Measurements from ENCODE around the gene COX7C.
"Not testable (repeated sequence)": the region's sequence is repeated elsewhere in the genome, so short reads cannot be mapped to it uniquely, and the experiment has no call there.

COX7C gene

GRCh38 chr5:86625148-86625547 is 7.4 kb downstream of the COX7C start:
- Histone ChIP-seq H3K9ac (ENCODE audit: low read length) (no peak overlapping the region), H3K4me1 (ENCODE audit: control insufficient read depth, insufficient read depth, low read length) (no peaks in the 10 kb centered on the region), H3K36me3 (ENCODE audit: control insufficient read depth, insufficient read depth, low read length) (peaks cover 7% of the 10 kb centered on the region), H3K27ac (ENCODE audit: low read depth, low read length) (no peak overlapping the region), H3K4me3 (ENCODE audit: low read length) (no peak overlapping the region), H3K27me3 (ENCODE audit: control insufficient read depth, insufficient read depth, low read length) (no peaks in the 10 kb centered on the region)

GRCh38 chr5:86626149-86626548 is 8.4 kb downstream of the COX7C start:
- Histone ChIP-seq H3K27ac (ENCODE audit: low read depth, low read length) (no peak overlapping the region), H3K4me3 (ENCODE audit: low read length) (no peak overlapping the region), H3K4me1 (ENCODE audit: control insufficient read depth, insufficient read depth, low read length) (no peaks in the 10 kb centered on the region), H3K9ac (ENCODE audit: low read length) (no peak overlapping the region), H3K36me3 (ENCODE audit: control insufficient read depth, insufficient read depth, low read length) (peaks cover 3% of the 10 kb centered on the region), H3K27me3 (ENCODE audit: control insufficient read depth, insufficient read depth, low read length) (no peaks in the 10 kb centered on the region)

- Histone ChIP-seq H3K9ac (ENCODE audit: low read length) (no peak overlapping the region), H3K27me3 (ENCODE audit: control insufficient read depth, insufficient read depth, low read length) (no peaks in the 10 kb centered on the region), H3K4me1 (ENCODE audit: control insufficient read depth, insufficient read depth, low read length) (no peaks in the 10 kb centered on the region), H3K4me3 (ENCODE audit: low read length) (no peak overlapping the region), H3K36me3 (ENCODE audit: control insufficient read depth, insufficient read depth, low read length) (no peaks in the 10 kb centered on the region), H3K27ac (ENCODE audit: low read depth, low read length) (no peak overlapping the region)
Observed at GRCh38 chr5:86631165-86631564, 13.4 kb downstream of the COX7C start.

GRCh38 chr5:86640998-86641397 is 23.3 kb downstream of the COX7C start:
- no peak overlapping the region for H3K27ac ChIP-seq (ENCODE audit: low read depth, low read length)
- H3K4me1 ChIP-seq (ENCODE audit: control insufficient read depth, insufficient read depth, low read length) = no peaks in the 10 kb centered on the region
- H3K9ac ChIP-seq (ENCODE audit: low read length) = no peak overlapping the region
- H3K27me3 ChIP-seq (ENCODE audit: control insufficient read depth, insufficient read depth, low read length) = no peaks in the 10 kb centered on the region
- H3K36me3 ChIP-seq (ENCODE audit: control insufficient read depth, insufficient read depth, low read length) = no peaks in the 10 kb centered on the region
- no peak overlapping the region for H3K4me3 ChIP-seq (ENCODE audit: low read length)

- Histone ChIP-seq H3K27ac (ENCODE audit: low read depth, low read length) (no peak overlapping the region), H3K36me3 (ENCODE audit: control insufficient read depth, insufficient read depth, low read length) (no peaks in the 10 kb centered on the region), H3K4me3 (ENCODE audit: low read length) (no peak overlapping the region), H3K27me3 (ENCODE audit: control insufficient read depth, insufficient read depth, low read length) (no peaks in the 10 kb centered on the region), H3K9ac (ENCODE audit: low read length) (no peak overlapping the region), H3K4me1 (ENCODE audit: control insufficient read depth, insufficient read depth, low read length) (no peaks in the 10 kb centered on the region)
Observed at GRCh38 chr5:86644843-86645242, 27.1 kb downstream of the COX7C start.

- H3K9ac ChIP-seq (ENCODE audit: low read length) = no peak overlapping the region
- H3K36me3 ChIP-seq (ENCODE audit: control insufficient read depth, insufficient read depth, low read length) = no peaks in the 10 kb centered on the region
- H3K4me3 ChIP-seq (ENCODE audit: low read length) = no peak overlapping the region
- H3K27ac ChIP-seq (ENCODE audit: low read depth, low read length) = no peak overlapping the region
- no peaks in the 10 kb centered on the region for H3K4me1 ChIP-seq (ENCODE audit: control insufficient read depth, insufficient read depth, low read length)
- H3K27me3 ChIP-seq (ENCODE audit: control insufficient read depth, insufficient read depth, low read length) = no peaks in the 10 kb centered on the region
Observed at GRCh38 chr5:86645885-86646284, 28.1 kb downstream of the COX7C start.

GRCh38 chr5:86646671-86647070 is 28.9 kb downstream of the COX7C start:
- no peaks in the 10 kb centered on the region for H3K4me1 ChIP-seq (ENCODE audit: control insufficient read depth, insufficient read depth, low read length)
- H3K27me3 ChIP-seq (ENCODE audit: control insufficient read depth, insufficient read depth, low read length) = no peaks in the 10 kb centered on the region
- no peak overlapping the region for H3K9ac ChIP-seq (ENCODE audit: low read length)
- no peak overlapping the region for H3K27ac ChIP-seq (ENCODE audit: low read depth, low read length)
- no peaks in the 10 kb centered on the region for H3K36me3 ChIP-seq (ENCODE audit: control insufficient read depth, insufficient read depth, low read length)
- no peak overlapping the region for H3K4me3 ChIP-seq (ENCODE audit: low read length)

GRCh38 chr5:86649832-86650505 is 32.2 kb downstream of the COX7C start:
- H3K27me3 ChIP-seq (ENCODE audit: control insufficient read depth, insufficient read depth, low read length) = no peaks in the 10 kb centered on the region
- no peak overlapping the region for H3K4me3 ChIP-seq (ENCODE audit: low read length)
- H3K27ac ChIP-seq (ENCODE audit: low read depth, low read length) = no peak overlapping the region
- H3K9ac ChIP-seq (ENCODE audit: low read length) = no peak overlapping the region
- H3K36me3 ChIP-seq (ENCODE audit: control insufficient read depth, insufficient read depth, low read length) = no peaks in the 10 kb centered on the region
- H3K4me1 ChIP-seq (ENCODE audit: control insufficient read depth, insufficient read depth, low read length) = no peaks in the 10 kb centered on the region

- not testable (repeated sequence) for H3K27ac ChIP-seq (ENCODE audit: low read depth, low read length); H3K9ac ChIP-seq (ENCODE audit: low read length); H3K4me3 ChIP-seq (ENCODE audit: low read length); H3K27me3 ChIP-seq (ENCODE audit: control insufficient read depth, insufficient read depth, low read length); H3K4me1 ChIP-seq (ENCODE audit: control insufficient read depth, insufficient read depth, low read length); H3K36me3 ChIP-seq (ENCODE audit: control insufficient read depth, insufficient read depth, low read length)
Observed at GRCh38 chr5:86660771-86661170, 43.0 kb downstream of the COX7C start.

GRCh38 chr5:86664173-86664572 is 46.4 kb downstream of the COX7C start:
- Histone ChIP-seq H3K27me3 (ENCODE audit: control insufficient read depth, insufficient read depth, low read length) (no peaks in the 10 kb centered on the region), H3K4me1 (ENCODE audit: control insufficient read depth, insufficient read depth, low read length) (no peaks in the 10 kb centered on the region), H3K27ac (ENCODE audit: low read depth, low read length) (no peak overlapping the region), H3K9ac (ENCODE audit: low read length) (no peak overlapping the region), H3K36me3 (ENCODE audit: control insufficient read depth, insufficient read depth, low read length) (no peaks in the 10 kb centered on the region), H3K4me3 (ENCODE audit: low read length) (no peak overlapping the region)

- Histone ChIP-seq H3K4me1 (ENCODE audit: control insufficient read depth, insufficient read depth, low read length) (no peaks in the 10 kb centered on the region), H3K27me3 (ENCODE audit: control insufficient read depth, insufficient read depth, low read length) (no peaks in the 10 kb centered on the region), H3K27ac (ENCODE audit: low read depth, low read length) (no peak overlapping the region), H3K4me3 (ENCODE audit: low read length) (no peak overlapping the region), H3K36me3 (ENCODE audit: control insufficient read depth, insufficient read depth, low read length) (no peaks in the 10 kb centered on the region), H3K9ac (ENCODE audit: low read length) (no peak overlapping the region)
Observed at GRCh38 chr5:86665984-86666760, 48.4 kb downstream of the COX7C start.

GRCh38 chr5:86666981-86667380 is 49.2 kb downstream of the COX7C start:
- no peak overlapping the region for H3K4me3 ChIP-seq (ENCODE audit: low read length)

More at GRCh38 chr5:86666981-86667380, 49.2 kb downstream of the COX7C start:
- H3K36me3 ChIP-seq (ENCODE audit: control insufficient read depth, insufficient read depth, low read length) = no peaks in the 10 kb centered on the region
- no peak overlapping the region for H3K27ac ChIP-seq (ENCODE audit: low read depth, low read length)
- no peak overlapping the region for H3K9ac ChIP-seq (ENCODE audit: low read length)
- no peaks in the 10 kb centered on the region for H3K4me1 ChIP-seq (ENCODE audit: control insufficient read depth, insufficient read depth, low read length)
- H3K27me3 ChIP-seq (ENCODE audit: control insufficient read depth, insufficient read depth, low read length) = no peaks in the 10 kb centered on the region

Measured in rectal smooth muscle tissue (tissue), 1 donor.